SK-N-MC (cell line): Measurements from ENCODE around the gene LRP8.

Experiments
- DNase-seq: peaks from one replicate; pipeline ENCODE4 v3.0.0-alpha.2; 2011; ENCODE audit warnings: low read depth, low spot score
- H3K27ac ChIP-seq: fragments of 200-600 bp; sonication (generic); 2 replicates; pipeline ENCODE4 v1.5.1; 2016; ENCODE audit warnings: mixed run types
- H3K36me3 ChIP-seq: fragments of 200-600 bp; sonication (generic); 2 replicates; pipeline ENCODE4 v1.6.1; 2017; ENCODE audit warnings: antibody characterized with exemption, low read length, mixed read lengths; ENCODE audit not compliant: insufficient read depth
- H3K4me3 ChIP-seq: fragments of 200-600 bp; sonication (generic); 2 replicates; pipeline ENCODE4 v1.5.1; 2016
- H3K9ac ChIP-seq: fragments of 200-600 bp; sonication (generic); 2 replicates; pipeline ENCODE4 v1.8.0; 2017; ENCODE audit warnings: mixed run types, mixed read lengths; ENCODE audit not compliant: insufficient read length
- H3K9me3 ChIP-seq: fragments of 200-600 bp; sonication (generic); 2 replicates; pipeline ENCODE4 v1.6.1; 2017; ENCODE audit warnings: low read depth, mild to moderate bottlenecking, antibody characterized with exemption, low read length, moderate library complexity, mixed read lengths
- EZH2 ChIP-seq: fragments of 200-600 bp; sonication (generic); IDR thresholded peaks from one replicate; pipeline ENCODE4 v1.6.1; 2017; ENCODE audit warnings: antibody characterized with exemption
- FOXP2 ChIP-seq: optimal IDR thresholded peaks from 2 replicates; pipeline ENCODE3; 2011; ENCODE audit warnings: mild to moderate bottlenecking, moderate library complexity; ENCODE audit not compliant: insufficient read depth; ENCODE audit errors: extremely low read length, control extremely low read depth
- POLR2AphosphoS5 ChIP-seq: IDR thresholded peaks from 2 replicates; pipeline ENCODE4 v1.6.1; 2012; ENCODE audit warnings: mild to moderate bottlenecking, low read depth, low read length, borderline replicate concordance

The LRP8 gene

DNA sequence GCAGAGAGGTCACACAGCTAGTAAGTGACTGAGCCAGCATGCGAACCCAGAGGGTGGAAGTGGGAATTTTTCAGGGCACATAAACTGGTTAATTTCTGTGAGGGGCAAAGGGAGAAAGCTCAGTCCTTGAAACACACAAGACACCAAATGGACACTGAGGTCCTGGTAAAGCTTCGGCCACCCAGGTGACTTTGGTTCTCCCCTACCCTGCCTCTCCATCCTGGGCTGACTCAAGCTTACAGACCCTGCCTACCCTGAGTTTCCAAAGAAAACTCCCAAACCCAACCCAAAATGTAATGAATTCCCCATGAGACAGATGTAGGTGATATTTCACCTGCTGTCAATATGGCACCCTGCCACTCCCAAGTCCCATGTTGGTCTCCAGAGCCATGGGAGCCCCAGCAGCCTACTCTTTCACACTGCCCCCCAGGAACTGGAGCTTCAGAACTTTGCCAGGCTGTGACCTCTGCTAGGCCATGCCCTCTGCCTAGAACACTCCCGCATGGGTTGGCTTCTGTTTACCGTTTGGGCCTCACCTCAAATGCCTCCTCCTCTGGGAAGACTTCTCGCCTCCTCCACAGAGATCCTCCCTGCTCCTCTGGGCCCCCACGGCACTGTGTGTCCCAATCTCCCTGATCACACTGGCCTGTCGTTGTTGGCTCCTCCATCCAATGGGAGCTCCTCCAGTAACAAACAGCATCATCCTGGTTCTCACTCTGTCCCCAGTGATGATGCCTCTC lies 3.7 kb upstream of the LRP8 start:
- no peak overlapping the region for H3K9ac ChIP-seq
- no peaks in the 10 kb centered on the region for H3K9me3 ChIP-seq
- H3K36me3 ChIP-seq, result no peaks in the 10 kb centered on the region
- H3K4me3 ChIP-seq, result no peak overlapping the region
- H3K27ac ChIP-seq, result no peak overlapping the region
- no peak for DNase-seq
- TF ChIP-seq POLR2AphosphoS5, result no peak
- TF ChIP-seq EZH2, result no peak
- no peak for TF ChIP-seq FOXP2

GRCh38 chr1:53330819-53331218 lies 2.9 kb upstream of the LRP8 start:
- H3K9me3 ChIP-seq, result no peaks in the 10 kb centered on the region
- TF ChIP-seq EZH2 (no peak), POLR2AphosphoS5 (no peak), FOXP2 (no peak)
- H3K36me3 ChIP-seq, result no peaks in the 10 kb centered on the region
- H3K9ac ChIP-seq, result no peak overlapping the region
- H3K27ac ChIP-seq, result no peak overlapping the region
- DNase-seq, result no peak
- no peak overlapping the region for H3K4me3 ChIP-seq

DNA sequence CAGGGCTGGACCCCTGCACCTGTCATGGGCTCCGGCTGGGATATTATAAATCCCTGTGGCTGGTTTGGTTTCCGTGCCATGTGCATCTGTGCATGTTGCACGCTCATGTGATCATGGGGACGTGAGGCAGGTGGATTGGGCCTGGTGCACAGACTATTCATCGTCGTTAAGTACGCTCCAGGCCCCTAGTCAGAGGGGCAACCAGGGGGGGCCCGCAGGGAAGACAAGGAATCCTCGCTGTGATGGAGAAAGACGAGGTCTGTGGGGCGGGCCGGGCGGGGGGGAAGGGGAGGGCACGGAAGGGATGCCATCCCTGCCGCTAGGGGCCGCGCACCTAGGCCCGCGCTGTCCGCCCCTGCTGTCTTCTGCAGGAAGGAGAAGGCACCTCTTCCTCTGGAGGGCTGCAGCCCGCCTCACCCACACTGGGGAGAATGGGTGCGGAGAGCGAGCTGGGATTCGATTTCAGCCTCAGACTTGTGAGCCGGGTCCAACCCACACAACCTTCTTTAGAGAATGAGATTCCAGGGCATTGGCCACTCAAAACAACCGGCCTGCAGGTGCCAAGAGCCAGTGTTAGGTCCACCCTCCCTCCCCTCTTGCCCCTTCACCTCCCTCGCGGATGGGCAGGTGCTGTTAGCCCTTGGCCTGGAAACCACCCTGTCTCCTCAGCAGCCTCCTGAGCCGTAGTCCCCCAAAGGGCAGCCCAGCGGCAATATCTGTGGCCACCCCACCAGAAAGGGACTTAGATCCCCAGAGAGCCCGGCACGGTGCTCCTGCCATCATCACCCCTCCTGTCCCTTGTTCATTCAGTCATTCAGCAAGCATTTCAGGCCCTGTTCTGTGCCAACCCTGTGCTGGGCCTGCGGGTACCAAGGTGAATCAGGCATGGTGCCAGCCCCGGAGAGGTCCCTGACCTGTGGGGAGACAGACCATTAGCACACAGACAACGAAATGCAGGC lies 950 bp upstream of the LRP8 start:
- no peak overlapping the region for H3K9ac ChIP-seq
- H3K9me3 ChIP-seq, result no peaks in the 10 kb centered on the region
- DNase-seq, result no peak
- H3K4me3 ChIP-seq, result peak overlapping the region; percentile 78
- no peak for TF ChIP-seq POLR2AphosphoS5
- TF ChIP-seq FOXP2, result no peak
- no peak for TF ChIP-seq EZH2
- H3K36me3 ChIP-seq, result peaks cover 19% of the 10 kb centered on the region
- no peak overlapping the region for H3K27ac ChIP-seq

DNA sequence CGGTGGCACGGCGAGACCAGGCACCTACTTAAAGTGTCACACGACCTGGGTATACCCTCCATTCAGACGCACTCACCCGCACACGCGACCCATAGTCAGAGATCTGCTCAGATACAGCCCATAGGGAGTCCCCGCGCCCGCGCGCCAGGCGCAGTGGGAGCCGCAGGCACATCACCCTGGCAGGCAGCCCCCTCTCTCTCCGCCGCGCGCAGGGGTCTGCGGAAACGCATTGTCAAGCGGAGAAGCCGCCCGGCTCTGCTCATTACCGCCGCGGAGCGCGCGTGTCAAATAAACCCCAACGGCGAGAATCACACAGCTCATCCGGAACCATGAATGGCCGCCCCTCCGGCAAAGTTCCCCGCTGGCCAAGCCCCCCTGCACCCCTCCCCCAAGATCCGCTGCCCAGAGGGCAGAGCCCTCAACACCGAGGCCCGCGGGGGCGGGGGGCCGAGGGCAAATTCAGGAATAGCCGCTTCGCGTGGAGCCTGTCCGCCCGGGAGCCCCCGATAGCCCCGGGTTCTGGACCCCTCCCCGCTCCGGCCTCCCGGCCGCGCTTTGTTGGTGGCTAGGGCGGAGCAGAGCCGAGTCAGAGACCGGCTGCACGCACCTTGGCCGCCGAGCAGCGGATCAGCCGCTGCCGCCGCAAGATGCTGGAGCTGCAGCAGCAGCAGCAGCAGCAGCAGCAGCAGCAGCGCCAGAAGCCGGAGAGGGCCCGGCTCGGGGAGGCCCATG lies 522 bp downstream of the LRP8 start:
- no peaks in the 10 kb centered on the region for H3K9me3 ChIP-seq
- H3K27ac ChIP-seq, result peak overlapping the region; percentile 81; the same call in 1 of the 2 replicates
- H3K36me3 ChIP-seq, result peaks cover 34% of the 10 kb centered on the region
- no peak for TF ChIP-seq FOXP2
- TF ChIP-seq EZH2, result no peak
- no peak for TF ChIP-seq POLR2AphosphoS5
- no peak for DNase-seq
- H3K9ac ChIP-seq, result peak overlapping the region; percentile 91
- H3K4me3 ChIP-seq, result peak overlapping the region; percentile 99

DNA sequence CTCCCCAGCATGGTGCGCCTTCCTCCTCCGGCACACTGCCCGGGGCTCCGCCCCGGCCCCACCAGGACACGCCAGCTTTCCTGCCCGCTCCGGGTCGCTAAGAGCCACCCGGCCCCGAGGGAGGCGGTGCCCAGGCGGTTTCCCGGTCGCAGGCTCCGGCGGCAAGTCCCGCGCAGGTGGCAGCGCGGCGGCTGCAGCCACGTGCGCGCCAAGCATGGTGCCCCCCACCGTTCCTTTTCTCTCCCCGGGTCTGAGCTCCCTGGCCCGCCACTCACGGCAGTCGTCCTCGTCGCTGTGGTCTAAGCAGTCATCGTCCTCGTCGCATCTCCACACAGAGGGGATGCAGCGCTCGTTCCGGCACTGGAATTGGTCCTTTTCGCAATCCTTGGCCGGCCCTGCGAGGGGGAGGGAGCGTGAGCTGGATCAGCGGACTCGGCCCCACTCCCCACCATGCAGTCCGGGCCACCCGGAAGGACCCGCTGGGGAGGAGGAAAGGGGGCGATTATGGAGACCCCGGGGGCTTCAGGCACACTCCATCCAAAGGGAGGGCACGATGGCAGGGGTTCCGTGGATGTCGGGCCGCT lies 1.2 kb downstream of the LRP8 start:
- Histone ChIP-seq H3K36me3 (peaks cover 40% of the 10 kb centered on the region), H3K27ac (peak overlapping the region; percentile 81), H3K9ac (peak overlapping the region; percentile 91), H3K9me3 (no peaks in the 10 kb centered on the region), H3K4me3 (peak overlapping the region; percentile 99)
- TF ChIP-seq POLR2AphosphoS5, result no peak
- no peak for TF ChIP-seq FOXP2
- no peak for TF ChIP-seq EZH2
- no peak for DNase-seq

DNA sequence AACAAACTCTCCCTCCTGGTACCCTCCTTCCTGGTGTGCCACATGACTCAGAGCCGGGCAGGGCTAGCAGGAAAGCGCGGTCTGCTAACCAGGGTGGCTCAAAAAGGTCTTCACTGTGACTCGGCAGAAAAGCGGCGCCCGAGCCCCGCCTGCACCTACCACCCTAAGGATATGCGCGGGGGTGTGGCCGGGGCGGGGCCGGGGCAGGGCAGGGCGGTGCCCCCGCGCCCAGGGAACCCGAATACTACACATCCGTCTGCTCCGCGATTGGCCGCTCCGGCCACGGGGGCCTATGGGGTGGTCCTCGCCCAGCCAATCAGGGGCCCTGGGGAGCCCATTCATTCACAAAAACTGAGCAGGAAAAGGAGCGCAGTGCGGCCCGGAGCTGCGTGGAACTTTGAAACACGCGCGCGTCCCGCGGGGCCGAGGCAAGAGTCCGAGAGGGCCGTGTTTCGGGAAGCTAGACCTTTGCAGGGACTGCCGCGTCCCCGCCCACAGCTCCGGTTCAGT lies 1.7 kb downstream of the LRP8 start:
- H3K4me3 ChIP-seq, result peak overlapping the region; percentile 99
- TF ChIP-seq POLR2AphosphoS5 (peak; percentile 73), EZH2 (no peak)
- H3K27ac ChIP-seq, result peak overlapping the region; percentile 91
- peak; percentile 47 for DNase-seq
- peak overlapping the region; percentile 91 for H3K9ac ChIP-seq
- H3K9me3 ChIP-seq, result no peaks in the 10 kb centered on the region
- peaks cover 41% of the 10 kb centered on the region for H3K36me3 ChIP-seq

GRCh38 chr1:53325326-53326087 lies 2.4 kb downstream of the LRP8 start:
- Histone ChIP-seq H3K4me3 (peak overlapping the region; percentile 99), H3K9ac (peak overlapping the region; percentile 87), H3K27ac (peak overlapping the region; percentile 91), H3K36me3 (peaks cover 45% of the 10 kb centered on the region), H3K9me3 (no peaks in the 10 kb centered on the region)
- no peak for DNase-seq
- TF ChIP-seq EZH2, result no peak
